B cell (primary cell): ENCODE results near the gene CPA1. TPM values are rescaled to one million over a fixed set of nuclear protein-coding genes. Genes with fewer than 3 reads are reported as not detected.

Source experiments
- ATAC-seq: fragments of 200-7000 bp; cut with Tn5 transposase; one replicate; pipeline ENCODE4 v1.10.0; 2021; ENCODE audit warnings: low read depth, mild to moderate bottlenecking, moderate number of reproducible peaks, moderate library complexity
- CTCF ChIA-PET: fragments of 350-600 bp; sonication (Branson Sonifier 250); formaldehyde crosslinking; loops from one replicate; lab custom pipeline; 2021; ENCODE audit warnings: antibody characterized with exemption, inconsistent platforms; lab: Charles Lee
- POLR2A ChIA-PET: fragments of 350-600 bp; sonication (Branson Sonifier 250); formaldehyde crosslinking; loops from one replicate; lab custom pipeline; 2021; ENCODE audit warnings: antibody characterized with exemption; lab: Charles Lee
- DNase-seq: peaks from one replicate; pipeline ENCODE4 v3.0.0; 2013
- H2AFZ ChIP-seq: 2 replicates; pipeline ENCODE4 v1.6.1; 2012; ENCODE audit warnings: mild to moderate bottlenecking, low read depth, low read length; ENCODE audit not compliant: insufficient read depth, poor library complexity, severe bottlenecking
- H3K27ac ChIP-seq, 2 donors: 1 replicate in 1 of 2; 2 replicates in 1 of 2; pipeline ENCODE4 v1.5.1; 2012 to 2013; ENCODE audit warnings: low read length in 2 of 2, mild to moderate bottlenecking in 2 of 2, moderate library complexity in 1 of 2
- H3K27me3 ChIP-seq, 4 experiments: fragments of 200-600 bp in 1 of 4; sonication (generic) in 1 of 4; replicated peaks in 1 of 4; 1 replicate in 2 of 4; 2 replicates in 2 of 4; pipeline versions ENCODE4 v1.6.1 to v1.7.0; 2013 to 2016; ENCODE audit warnings: low read length in 3 of 4, mild to moderate bottlenecking in 2 of 4, mixed read lengths in 1 of 4, moderate library complexity in 1 of 4; ENCODE audit not compliant: insufficient read depth in 4 of 4, control insufficient read depth in 3 of 4; ENCODE audit errors: control extremely low read depth in 1 of 4
- H3K36me3 ChIP-seq, 2 experiments: replicated peaks in 1 of 2; 1 replicate in 1 of 2; 2 replicates in 1 of 2; pipeline versions ENCODE4 v1.6.1 to v1.7.1; 2013; ENCODE audit warnings: low read length in 1 of 2; ENCODE audit not compliant: insufficient read depth in 2 of 2, control insufficient read depth in 1 of 2; ENCODE audit errors: control extremely low read depth in 1 of 2, extremely low read depth in 1 of 2
- H3K4me1 ChIP-seq, 2 donors: fragments of 200-600 bp in 1 of 2; sonication (generic) in 1 of 2; 1 replicate in 1 of 2; 2 replicates in 1 of 2; pipeline versions ENCODE4 v1.5.1 to v1.6.1; 2013 to 2017; ENCODE audit warnings: low read length in 2 of 2; ENCODE audit not compliant: control insufficient read depth in 2 of 2, insufficient read depth in 2 of 2
- H3K4me2 ChIP-seq: replicated peaks from 2 replicates; pipeline ENCODE3; 2012; ENCODE audit warnings: mild to moderate bottlenecking, low read depth, low read length; ENCODE audit not compliant: poor library complexity, severe bottlenecking
- H3K4me3 ChIP-seq, 5 experiments: fragments of 200-600 bp in 1 of 5; sonication (generic) in 1 of 5; 1 replicate in 3 of 5; 2 replicates in 2 of 5; pipeline versions ENCODE4 v1.5.1 to v1.7.0; 2011 to 2016; ENCODE audit warnings: low read length in 4 of 5, mild to moderate bottlenecking in 4 of 5, low read depth in 2 of 5, control low read depth in 1 of 5, moderate library complexity in 1 of 5; ENCODE audit not compliant: insufficient read depth in 1 of 5; ENCODE audit errors: control extremely low read depth in 1 of 5, extremely low read depth in 1 of 5
- H3K79me2 ChIP-seq: fragments of 200-600 bp; sonication (generic); one replicate; pipeline ENCODE4 v1.6.0; 2016; ENCODE audit warnings: low read length; ENCODE audit not compliant: control insufficient read depth, insufficient read depth
- H3K9ac ChIP-seq: fragments of 200-600 bp; sonication (generic); 2 replicates; pipeline ENCODE4 v1.6.1; 2017; ENCODE audit warnings: mild to moderate bottlenecking, low read length, moderate library complexity
- H3K9me3 ChIP-seq, 3 donors: one replicate each; pipeline versions ENCODE4 v1.6.1 to v1.7.1; 2013; ENCODE audit warnings: low read length in 2 of 3; ENCODE audit not compliant: control insufficient read depth in 2 of 3, insufficient read depth in 1 of 3; ENCODE audit errors: control extremely low read depth in 1 of 3
- H4K20me1 ChIP-seq: 2 replicates; pipeline ENCODE4 v1.6.0; 2012; ENCODE audit warnings: mild to moderate bottlenecking, low read length; ENCODE audit not compliant: insufficient read depth, control insufficient read depth, poor library complexity, severe bottlenecking
- H3K27ac Mint-ChIP-seq: one replicate; pipeline ENCODE4 v1.8.0; 2021; ENCODE audit warnings: mixed read lengths
- H3K27me3 Mint-ChIP-seq: one replicate; pipeline ENCODE4 v1.8.0; 2021; ENCODE audit warnings: mixed read lengths
- H3K4me1 Mint-ChIP-seq: one replicate; pipeline ENCODE4 v1.8.0; 2021; ENCODE audit warnings: mixed read lengths
- H3K4me3 Mint-ChIP-seq: one replicate; pipeline ENCODE4 v1.8.0; 2021; ENCODE audit warnings: mixed read lengths
- H3K9me3 Mint-ChIP-seq: one replicate; pipeline ENCODE4 v1.8.0; 2022; ENCODE audit warnings: mixed read lengths; ENCODE audit not compliant: insufficient read depth
- EZH2 ChIP-seq: IDR thresholded peaks from 2 replicates; pipeline ENCODE4 v1.6.1; 2012; ENCODE audit warnings: borderline replicate concordance, low read depth, mild to moderate bottlenecking, moderate library complexity, low read length; ENCODE audit not compliant: insufficient read depth, poor library complexity, severe bottlenecking
- WGBS: methylation state at CpG from one replicate; pipeline ENCODE4 v1.1.5; 2013; ENCODE audit warnings: missing lambda C conversion rate; ENCODE audit not compliant: insufficient coverage; 5-methylcytosine and 5-hydroxymethylcytosine counted together
- intact Hi-C: fragments of 100-400 bp; cut with micrococcal nuclease; formaldehyde crosslinking; loops from one replicate; pipeline ENCODE4 v1.10.0; 2022
- polyA plus RNA-seq: library from polyadenylated mRNA; depleted of rRNA; stranded (reverse); fragments of >200 nt; gene quantifications from 2 replicates; pipeline ENCODE4 v1.2.3, GENCODE V29; 2012
- total RNA-seq, 2 donors: library from RNA; stranded (reverse); fragments of 120-200 nt in 1 of 2; gene quantifications; 1 replicate in 1 of 2; 2 replicates in 1 of 2; pipeline versions ENCODE4 v1.2.3 to v1.2.4, GENCODE V29; 2013 to 2022
- TF ChIP-seq, protein P1 (sequence below): fragments of 200-600 bp; IDR thresholded peaks from one replicate; pipeline ENCODE4 v1.8.0; 2022; ENCODE audit warnings: antibody characterized with exemption, mild to moderate bottlenecking

The CPA1 gene
- total and polyA plus RNA-seq, 2 donors (not counting 1 experiment from before 2014, with no cell fraction given), result not detected

DNA sequence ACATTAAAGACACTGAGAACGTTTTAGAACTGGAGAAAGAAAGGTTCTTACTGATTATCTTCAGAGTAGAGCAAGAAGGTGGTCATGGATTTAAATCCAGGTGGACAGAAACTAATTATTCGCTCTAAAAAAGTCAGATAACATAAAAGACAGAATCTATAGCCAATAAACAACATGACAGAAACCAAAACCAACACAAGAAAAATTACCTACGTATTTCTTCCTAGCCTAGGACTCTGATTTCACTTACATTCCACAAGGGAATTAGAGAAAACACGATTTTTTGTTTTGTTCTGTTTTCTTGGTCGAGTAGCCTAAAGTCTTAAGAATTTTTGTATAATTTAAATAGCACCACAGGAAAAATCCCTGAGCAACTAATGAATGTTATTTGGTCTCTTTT lies 15.1 kb downstream of the CPA1 start:
- ATAC-seq, result no peak
- Mint-ChIP-seq H3K9me3 (no peaks in the 10 kb centered on the region), H3K27me3 (no peaks in the 10 kb centered on the region), H3K4me1 (peaks cover 7% of the 10 kb centered on the region), H3K4me3 (no peak overlapping the region), H3K27ac (no peak overlapping the region)
- no peak for TF ChIP-seq EZH2
- TF ChIP-seq, protein P1, sequence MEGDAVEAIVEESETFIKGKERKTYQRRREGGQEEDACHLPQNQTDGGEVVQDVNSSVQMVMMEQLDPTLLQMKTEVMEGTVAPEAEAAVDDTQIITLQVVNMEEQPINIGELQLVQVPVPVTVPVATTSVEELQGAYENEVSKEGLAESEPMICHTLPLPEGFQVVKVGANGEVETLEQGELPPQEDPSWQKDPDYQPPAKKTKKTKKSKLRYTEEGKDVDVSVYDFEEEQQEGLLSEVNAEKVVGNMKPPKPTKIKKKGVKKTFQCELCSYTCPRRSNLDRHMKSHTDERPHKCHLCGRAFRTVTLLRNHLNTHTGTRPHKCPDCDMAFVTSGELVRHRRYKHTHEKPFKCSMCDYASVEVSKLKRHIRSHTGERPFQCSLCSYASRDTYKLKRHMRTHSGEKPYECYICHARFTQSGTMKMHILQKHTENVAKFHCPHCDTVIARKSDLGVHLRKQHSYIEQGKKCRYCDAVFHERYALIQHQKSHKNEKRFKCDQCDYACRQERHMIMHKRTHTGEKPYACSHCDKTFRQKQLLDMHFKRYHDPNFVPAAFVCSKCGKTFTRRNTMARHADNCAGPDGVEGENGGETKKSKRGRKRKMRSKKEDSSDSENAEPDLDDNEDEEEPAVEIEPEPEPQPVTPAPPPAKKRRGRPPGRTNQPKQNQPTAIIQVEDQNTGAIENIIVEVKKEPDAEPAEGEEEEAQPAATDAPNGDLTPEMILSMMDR, result no peak
- Histone ChIP-seq H4K20me1 (no peaks in the 10 kb centered on the region), H3K4me2 (no peak overlapping the region), H2AFZ (no peak overlapping the region), H3K79me2 (no peaks in the 10 kb centered on the region), H3K9ac (no peak overlapping the region), H3K36me3 (no peaks in the 10 kb centered on the region), H3K9me3 (no peaks in the 10 kb centered on the region), H3K27me3 (no peaks in the 10 kb centered on the region), H3K4me1 (peaks cover 0 to 9% of the 10 kb centered on the region in 2 donors), H3K4me3 (no peak overlapping the region), H3K27ac (no peak overlapping the region)
- intact Hi-C loops, result no loop called here
- ChIA-PET POLR2A (no interaction called here), CTCF (no interaction called here)
- DNase-seq, result no peak
- WGBS, result 100% methylated on average over 1 of the region's 5 CpGs

DNA sequence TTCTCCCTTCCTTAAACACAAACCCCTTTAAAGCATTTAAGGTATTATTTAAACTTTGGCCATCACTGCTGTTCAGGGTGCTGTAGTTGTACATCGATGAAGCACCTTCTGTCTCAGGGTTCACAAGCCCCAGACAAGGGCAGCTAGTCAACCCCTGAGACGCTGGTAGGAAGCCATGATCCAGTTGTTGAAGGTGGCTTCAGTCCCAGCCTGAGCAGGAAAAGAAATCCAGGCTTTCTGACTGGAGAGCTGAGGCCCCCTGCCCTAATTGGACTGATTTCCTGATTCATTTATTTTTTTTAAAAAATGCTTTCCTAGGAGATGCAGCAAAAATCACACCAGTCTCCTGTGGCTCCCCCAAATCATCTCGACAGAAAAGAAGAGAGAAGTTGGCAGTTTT lies 15.8 kb downstream of the CPA1 start:
- Mint-ChIP-seq H3K4me3 (no peak overlapping the region), H3K4me1 (peaks cover 7% of the 10 kb centered on the region), H3K27me3 (no peaks in the 10 kb centered on the region), H3K27ac (no peak overlapping the region), H3K9me3 (no peaks in the 10 kb centered on the region)
- Histone ChIP-seq H3K36me3 (no peaks in the 10 kb centered on the region), H3K4me3 (no peak overlapping the region), H3K9me3 (no peaks in the 10 kb centered on the region), H3K4me1 (peaks cover 0 to 9% of the 10 kb centered on the region in 2 donors), H3K27me3 (no peaks in the 10 kb centered on the region), H3K27ac (no peak overlapping the region), H4K20me1 (no peaks in the 10 kb centered on the region), H3K9ac (no peak overlapping the region), H3K79me2 (no peaks in the 10 kb centered on the region), H3K4me2 (no peak overlapping the region), H2AFZ (no peak overlapping the region)
- 94% methylated on average over 2 of the region's 3 CpGs for WGBS
- ChIA-PET CTCF (no interaction called here), POLR2A (no interaction called here)
- intact Hi-C loops, result no loop called here
- ATAC-seq, result no peak
- TF ChIP-seq, protein P1, result no peak
- no peak for TF ChIP-seq EZH2
- no peak for DNase-seq
